GM12878 (cell line): ENCODE measurements around the gene ZNF653. TPM values are rescaled to one million over a fixed set of nuclear protein-coding genes. Genes with fewer than 3 reads are reported as not detected.

Experiments used
- ATAC-seq: fragments of 200-7000 bp; cut with Tn5 transposase; 3 replicates; pipeline ENCODE4 v1.9.1; 2020; ENCODE audit warnings: mild to moderate bottlenecking, moderate library complexity
- BruUV-seq: library from RNA; stranded (reverse); fragments of 400-500 nt; replicated peaks from 2 replicates; lab custom pipeline; 2021; lab: Mats Ljungman, UMichigan
- CTCF ChIA-PET: fragments of 300-600 bp; sonication (Branson Sonifier 250); formaldehyde crosslinking; extraction: SDS; loops from one replicate; lab custom pipeline; 2021; ENCODE audit warnings: inconsistent platforms; lab: Yijun Ruan, JAX
- POLR2A ChIA-PET: fragments of 350-600 bp; formaldehyde crosslinking; extraction: SDS; loops from one replicate; lab custom pipeline; 2021; ENCODE audit warnings: inconsistent platforms; lab: Charles Lee
- RAD21 ChIA-PET: fragments of 300-600 bp; sonication (Branson Sonifier 250); formaldehyde crosslinking; loops from one replicate; lab custom pipeline; 2023; ENCODE audit warnings: antibody characterized with exemption; ENCODE audit not compliant: unreplicated experiment; lab: Charles Lee
- SMC1A ChIA-PET: fragments of 300-600 bp; sonication (Branson Sonifier 250); formaldehyde crosslinking; loops from one replicate; lab custom pipeline; 2023; ENCODE audit not compliant: unreplicated experiment, uncharacterized antibody; lab: Charles Lee
- DNase-seq: peaks from one replicate; pipeline ENCODE4 v3.0.0-alpha.2; 2011; ENCODE audit warnings: low read depth, low spot score
- FAIRE-seq: peaks from 3 replicates; lab custom pipeline; 2011; peaks lifted over from hg19 to GRCh38; lab: Jason Lieb, UNC
- H2AFZ ChIP-seq: 2 replicates; pipeline ENCODE4 v1.6.0; 2011; ENCODE audit warnings: low read depth, low read length, control low read depth; ENCODE audit not compliant: control insufficient read depth
- H3K27ac ChIP-seq: 2 replicates; pipeline ENCODE4 v1.5.1; 2011; ENCODE audit warnings: control low read depth; ENCODE audit not compliant: control insufficient read depth, insufficient read depth
- H3K27me3 ChIP-seq, 2 experiments: replicated peaks in 1 of 2; 2 replicates each; pipeline versions ENCODE4 v1.6.0 to v1.6.1; 2011; ENCODE audit warnings: low read length in 1 of 2; ENCODE audit not compliant: control insufficient read depth in 2 of 2, insufficient read depth in 2 of 2
- H3K36me3 ChIP-seq, 2 experiments: 2 replicates each; pipeline ENCODE4 v1.5.1; 2011; ENCODE audit warnings: low read length in 1 of 2; ENCODE audit not compliant: control insufficient read depth in 2 of 2, insufficient read depth in 2 of 2
- H3K4me1 ChIP-seq: 2 replicates; pipeline ENCODE4 v1.6.1; 2011; ENCODE audit warnings: mild to moderate bottlenecking, low read length, moderate library complexity, mixed read lengths; ENCODE audit not compliant: control insufficient read depth, insufficient read depth
- H3K4me2 ChIP-seq: 2 replicates; pipeline ENCODE4 v1.6.0; 2011; ENCODE audit warnings: control low read depth; ENCODE audit not compliant: control insufficient read depth, insufficient read depth
- H3K4me3 ChIP-seq: fragments of 200-600 bp; sonication (generic); 2 replicates; pipeline ENCODE4 v1.5.1; 2016
- H3K79me2 ChIP-seq: 2 replicates; pipeline ENCODE4 v1.6.0; 2011; ENCODE audit warnings: low read length; ENCODE audit not compliant: control insufficient read depth, insufficient read depth
- H3K9ac ChIP-seq: 2 replicates; pipeline ENCODE4 v1.8.0; 2011; ENCODE audit warnings: low read length, control low read depth, mixed read lengths; ENCODE audit not compliant: control insufficient read depth, insufficient read depth
- H3K9me3 ChIP-seq: replicated peaks from 3 replicates; pipeline ENCODE4 v1.5.1; 2011; ENCODE audit warnings: mild to moderate bottlenecking, low read length; ENCODE audit not compliant: control insufficient read depth, insufficient read depth
- H4K20me1 ChIP-seq: 2 replicates; pipeline ENCODE4 v1.6.0; 2011; ENCODE audit not compliant: control insufficient read depth, insufficient read depth
- ATF2 ChIP-seq: IDR thresholded peaks from 2 replicates; pipeline ENCODE4 v1.6.1; 2012; ENCODE audit warnings: low read length, inconsistent platforms
- BHLHE40 ChIP-seq, 2 experiments: fragments of 450-650 bp in 1 of 2; IDR thresholded peaks; 2 replicates each; pipeline ENCODE4 v1.6.1; 2011 to 2017; ENCODE audit warnings: low read depth in 2 of 2, borderline replicate concordance in 1 of 2, improper control_type of control experiment in 1 of 2, low read length in 1 of 2, mild to moderate bottlenecking in 1 of 2
- LARP7 ChIP-seq: fragments of 450-650 bp; IDR thresholded peaks from 2 replicates; pipeline ENCODE4 v1.6.1; 2017; ENCODE audit warnings: mild to moderate bottlenecking
- SMC3 ChIP-seq: IDR thresholded peaks from 2 replicates; pipeline ENCODE4 v1.6.1; 2011; ENCODE audit warnings: low read length, improper control_type of control experiment, borderline replicate concordance
- SUPT20H ChIP-seq: IDR thresholded peaks from 2 replicates; pipeline ENCODE4 v1.6.1; 2011; ENCODE audit warnings: low read depth, mild to moderate bottlenecking, low read length, moderate library complexity, borderline replicate concordance; ENCODE audit not compliant: control insufficient read depth
- ZBTB40 ChIP-seq: fragments of 450-650 bp; IDR thresholded peaks from 2 replicates; pipeline ENCODE4 v1.6.1; 2016; ENCODE audit warnings: mild to moderate bottlenecking, moderate library complexity, borderline replicate concordance
- WGBS: methylation state at CpG from one replicate; pipeline ENCODE4 v1.1.6; 2016; ENCODE audit warnings: low lambda C conversion rate; ENCODE audit not compliant: insufficient replicate concordance, insufficient coverage; ENCODE audit errors: missing lambda C conversion rate; 5-methylcytosine and 5-hydroxymethylcytosine counted together
- in situ Hi-C: fragments of 300-500 bp; cut with MboI; formaldehyde crosslinking; loops from 9 replicates; pipeline ENCODE4 v1.14.3; 2018; ENCODE audit warnings: mixed read lengths
- intact Hi-C: fragments of 100-400 bp; cut with micrococcal nuclease; formaldehyde crosslinking; loops from one replicate; pipeline ENCODE4 v1.14.2; 2022; ENCODE audit not compliant: unreplicated experiment
- polyA plus RNA-seq, 11 experiments: library from polyadenylated mRNA; depleted of rRNA in 4 of 11; unstranded in 6 of 11; stranded (reverse) in 5 of 11; fragments of >200 nt; fragmentation: Nextera tagmentation in 4 of 11; fragmentation: Illumina TruSeq in 1 of 11; extraction: Ambion mirVana in 4 of 11; extraction: Trizol in 1 of 11; gene quantifications; 1 replicate in 1 of 11; 2 replicates in 10 of 11; pipeline versions ENCODE4 v1.2.1 to v1.2.3, GENCODE V29; 2011 to 2016; ENCODE audit warnings: inconsistent platforms in 2 of 11, missing spikeins in 2 of 11, low read depth in 1 of 11
- total RNA-seq, 4 experiments: library from RNA; depleted of rRNA in 3 of 4; stranded (reverse); fragments of >200 nt in 3 of 4; fragmentation: Illumina TruSeq in 1 of 4; extraction: Trizol in 1 of 4; gene quantifications; 2 replicates each; pipeline versions ENCODE4 v1.2.1 to v1.2.3, GENCODE V29; 2013 to 2021
- TF ChIP-seq, protein P1 (sequence below): fragments of 450-650 bp; IDR thresholded peaks from 2 replicates; pipeline ENCODE4 v1.6.1; 2014; ENCODE audit warnings: mild to moderate bottlenecking
- TF ChIP-seq, protein P2 (sequence below): fragments of 450-650 bp; IDR thresholded peaks from 2 replicates; pipeline ENCODE4 v1.6.1; 2018; ENCODE audit warnings: borderline replicate concordance, mild to moderate bottlenecking; ENCODE audit not compliant: partially characterized antibody

Gene ZNF653
- total and polyA plus RNA-seq, 10 of the 15 experiments (the other 5 are each of a cell fraction or from before 2014, with no cell fraction given), result 2.2 to 13.2 (median 6.7) TPM; not detected in 2

DNA sequence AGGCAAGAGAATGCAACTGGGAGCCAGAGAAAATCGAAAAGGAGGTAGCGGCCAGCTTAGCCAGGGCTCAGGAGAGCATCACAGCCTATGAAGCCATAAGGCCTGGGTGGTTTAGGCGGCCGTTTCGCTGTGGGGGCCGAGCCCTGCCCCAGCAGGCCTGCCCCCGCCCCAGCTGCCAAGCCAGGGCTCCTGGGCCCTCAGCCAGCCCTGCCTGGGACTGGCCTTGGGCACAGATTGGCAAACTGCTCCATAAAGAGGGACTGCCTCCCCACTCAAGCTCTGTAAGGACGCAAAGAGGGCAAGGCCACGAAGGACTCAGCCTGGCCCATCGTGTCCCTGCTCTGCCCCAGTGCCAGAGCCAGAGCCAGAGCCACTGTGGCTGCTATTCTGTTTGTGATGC is 10.2 kb downstream of the ZNF653 start:
- intact Hi-C loops, result no loop called here
- Histone ChIP-seq H4K20me1 (no peaks in the 10 kb centered on the region), H3K27ac (no peak overlapping the region), H3K27me3 (no peaks in the 10 kb centered on the region), H3K4me1 (no peaks in the 10 kb centered on the region), H3K9me3 (no peaks in the 10 kb centered on the region), H3K79me2 (no peaks in the 10 kb centered on the region), H3K36me3 (peaks cover 5 to 6% of the 10 kb centered on the region in 2 experiments; a peak in 3 of 4 replicates), H3K4me3 (no peak overlapping the region), H3K9ac (no peak overlapping the region), H3K4me2 (no peak overlapping the region), H2AFZ (no peak overlapping the region)
- 83% methylated on average over 10 of the region's 10 CpGs for WGBS
- no TSS peak for BruUV-seq
- ATAC-seq, result no peak
- no peak for DNase-seq
- RAD21 ChIA-PET, result interaction anchor here (0.7 kb wide), 1 partner anchor 54 kb away, joined by 3 read pairs; no protein-coding TSS in a partner anchor
- SMC1A ChIA-PET, result interaction anchor here (1.3 kb wide), 1 partner anchor 96 kb away, joined by 4 read pairs; no protein-coding TSS in a partner anchor
- no peak for FAIRE-seq
- CTCF ChIA-PET, result interaction anchor here (1.3 to 3.0 kb wide), 3 partner anchors 8 to 93 kb away, joined by 4 to 12 read pairs (median 5); no protein-coding TSS in a partner anchor
- in situ Hi-C loops, result loop anchor here (5.0 kb wide), 1 partner anchor 92 kb away; no protein-coding TSS in a partner anchor
- TF ChIP-seq ZBTB40 (no peak), LARP7 (no peak), SMC3 (no peak), BHLHE40 (IDR thresholded peaks at IDR 0.05; ENCODE audit: borderline replicate concordance in 1 of 2, low read depth in 2 of 2, low read length in 1 of 2) (no peak), ATF2 (no peak), SUPT20H (no peak)
- TF ChIP-seq, protein P1, sequence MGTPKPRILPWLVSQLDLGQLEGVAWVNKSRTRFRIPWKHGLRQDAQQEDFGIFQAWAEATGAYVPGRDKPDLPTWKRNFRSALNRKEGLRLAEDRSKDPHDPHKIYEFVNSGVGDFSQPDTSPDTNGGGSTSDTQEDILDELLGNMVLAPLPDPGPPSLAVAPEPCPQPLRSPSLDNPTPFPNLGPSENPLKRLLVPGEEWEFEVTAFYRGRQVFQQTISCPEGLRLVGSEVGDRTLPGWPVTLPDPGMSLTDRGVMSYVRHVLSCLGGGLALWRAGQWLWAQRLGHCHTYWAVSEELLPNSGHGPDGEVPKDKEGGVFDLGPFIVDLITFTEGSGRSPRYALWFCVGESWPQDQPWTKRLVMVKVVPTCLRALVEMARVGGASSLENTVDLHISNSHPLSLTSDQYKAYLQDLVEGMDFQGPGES, result no peak
- TF ChIP-seq, protein P2, sequence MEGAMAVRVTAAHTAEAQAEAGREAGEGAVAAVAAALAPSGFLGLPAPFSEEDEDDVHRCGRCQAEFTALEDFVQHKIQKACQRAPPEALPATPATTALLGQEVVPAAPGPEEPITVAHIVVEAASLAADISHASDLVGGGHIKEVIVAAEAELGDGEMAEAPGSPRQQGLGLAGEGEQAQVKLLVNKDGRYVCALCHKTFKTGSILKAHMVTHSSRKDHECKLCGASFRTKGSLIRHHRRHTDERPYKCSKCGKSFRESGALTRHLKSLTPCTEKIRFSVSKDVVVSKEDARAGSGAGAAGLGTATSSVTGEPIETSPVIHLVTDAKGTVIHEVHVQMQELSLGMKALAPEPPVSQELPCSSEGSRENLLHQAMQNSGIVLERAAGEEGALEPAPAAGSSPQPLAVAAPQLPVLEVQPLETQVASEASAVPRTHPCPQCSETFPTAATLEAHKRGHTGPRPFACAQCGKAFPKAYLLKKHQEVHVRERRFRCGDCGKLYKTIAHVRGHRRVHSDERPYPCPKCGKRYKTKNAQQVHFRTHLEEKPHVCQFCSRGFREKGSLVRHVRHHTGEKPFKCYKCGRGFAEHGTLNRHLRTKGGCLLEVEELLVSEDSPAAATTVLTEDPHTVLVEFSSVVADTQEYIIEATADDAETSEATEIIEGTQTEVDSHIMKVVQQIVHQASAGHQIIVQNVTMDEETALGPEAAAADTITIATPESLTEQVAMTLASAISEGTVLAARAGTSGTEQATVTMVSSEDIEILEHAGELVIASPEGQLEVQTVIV, result no peak
- POLR2A ChIA-PET, result interaction anchor here (0.6 kb wide), 1 partner anchor 13 kb away, joined by 3 read pairs; no protein-coding TSS in a partner anchor
